Measurements from ENCODE around the gene PRUNE1.

The PRUNE1 gene

GRCh38 chr1:151008244-151009205 lies at the start of gene PRUNE1:
Gene PRUNE1 (plus strand): TSS chr1:151008449. CDS start chr1:151008633, 184 bp downstream.
- FAIRE-seq (no peak), DNase-seq (ENCODE audit: insufficient read length, low spot score) (peak; percentile 100)

GRCh38 chr1:150960646-150961045 lies 47.6 kb upstream of the PRUNE1 start:
- FAIRE-seq: no peak
- TF ChIP-seq POLR2A (IDR thresholded peaks at IDR 0.05; ENCODE audit: low read depth, low read length): no peak

More at GRCh38 chr1:151008244-151009205, at the start of gene PRUNE1:
- TF ChIP-seq POLR2A (IDR thresholded peaks at IDR 0.05; ENCODE audit: low read depth, low read length): peak; percentile 73

GRCh38 chr1:150961756-150962155 lies 46.5 kb upstream of the PRUNE1 start:
- no peak for DNase-seq (ENCODE audit: insufficient read length, low spot score)
- no peak for FAIRE-seq
- no peak for TF ChIP-seq POLR2A (IDR thresholded peaks at IDR 0.05; ENCODE audit: low read depth, low read length)

More at GRCh38 chr1:150960646-150961045, 47.6 kb upstream of the PRUNE1 start:
- no peak for DNase-seq (ENCODE audit: insufficient read length, low spot score)

- TF ChIP-seq POLR2A (IDR thresholded peaks at IDR 0.05; ENCODE audit: low read depth, low read length): no peak
- no peak for FAIRE-seq
Measured at GRCh38 chr1:150963321-150964163, 44.7 kb upstream of the PRUNE1 start.

GRCh38 chr1:150964164-150964489 lies 44.1 kb upstream of the PRUNE1 start:
- TF ChIP-seq POLR2A (IDR thresholded peaks at IDR 0.05; ENCODE audit: low read depth, low read length): no peak
- FAIRE-seq (no peak), DNase-seq (ENCODE audit: insufficient read length, low spot score) (no peak)

More at GRCh38 chr1:150963321-150964163, 44.7 kb upstream of the PRUNE1 start:
- no peak for DNase-seq (ENCODE audit: insufficient read length, low spot score)

GRCh38 chr1:150965605-150966004 lies 42.6 kb upstream of the PRUNE1 start:
- TF ChIP-seq POLR2A (IDR thresholded peaks at IDR 0.05; ENCODE audit: low read depth, low read length): no peak
- FAIRE-seq (no peak), DNase-seq (ENCODE audit: insufficient read length, low spot score) (no peak)

GRCh38 chr1:150966011-150966410 lies 42.2 kb upstream of the PRUNE1 start:
- DNase-seq (ENCODE audit: insufficient read length, low spot score) (no peak), FAIRE-seq (no peak)
- no peak for TF ChIP-seq POLR2A (IDR thresholded peaks at IDR 0.05; ENCODE audit: low read depth, low read length)

GRCh38 chr1:150967936-150968335 lies 40.3 kb upstream of the PRUNE1 start:
- DNase-seq (ENCODE audit: insufficient read length, low spot score) (no peak), FAIRE-seq (no peak)
- TF ChIP-seq POLR2A (IDR thresholded peaks at IDR 0.05; ENCODE audit: low read depth, low read length): no peak

- FAIRE-seq (no peak), DNase-seq (ENCODE audit: insufficient read length, low spot score) (no peak)
- TF ChIP-seq POLR2A (IDR thresholded peaks at IDR 0.05; ENCODE audit: low read depth, low read length): no peak
Measured at GRCh38 chr1:150968491-150968890, 39.8 kb upstream of the PRUNE1 start.

GRCh38 chr1:150969626-150970025 lies 38.6 kb upstream of the PRUNE1 start:
- DNase-seq (ENCODE audit: insufficient read length, low spot score): no peak
- TF ChIP-seq POLR2A (IDR thresholded peaks at IDR 0.05; ENCODE audit: low read depth, low read length): no peak
- no peak for FAIRE-seq

- DNase-seq (ENCODE audit: insufficient read length, low spot score): no peak
- FAIRE-seq: no peak
Measured at GRCh38 chr1:150970808-150971582, 37.3 kb upstream of the PRUNE1 start.

GRCh38 chr1:150971583-150972416 lies 36.4 kb upstream of the PRUNE1 start:
- TF ChIP-seq POLR2A (IDR thresholded peaks at IDR 0.05; ENCODE audit: low read depth, low read length): 0 out of 2 replicates have a peak, but pooled peaks have one; percentile 8
- FAIRE-seq: no peak
- DNase-seq (ENCODE audit: insufficient read length, low spot score): peak; percentile 78

More at GRCh38 chr1:150970808-150971582, 37.3 kb upstream of the PRUNE1 start:
- TF ChIP-seq POLR2A (IDR thresholded peaks at IDR 0.05; ENCODE audit: low read depth, low read length): no peak
